ENCODE measurements around the gene CCDC86.

The CCDC86 gene

DNA sequence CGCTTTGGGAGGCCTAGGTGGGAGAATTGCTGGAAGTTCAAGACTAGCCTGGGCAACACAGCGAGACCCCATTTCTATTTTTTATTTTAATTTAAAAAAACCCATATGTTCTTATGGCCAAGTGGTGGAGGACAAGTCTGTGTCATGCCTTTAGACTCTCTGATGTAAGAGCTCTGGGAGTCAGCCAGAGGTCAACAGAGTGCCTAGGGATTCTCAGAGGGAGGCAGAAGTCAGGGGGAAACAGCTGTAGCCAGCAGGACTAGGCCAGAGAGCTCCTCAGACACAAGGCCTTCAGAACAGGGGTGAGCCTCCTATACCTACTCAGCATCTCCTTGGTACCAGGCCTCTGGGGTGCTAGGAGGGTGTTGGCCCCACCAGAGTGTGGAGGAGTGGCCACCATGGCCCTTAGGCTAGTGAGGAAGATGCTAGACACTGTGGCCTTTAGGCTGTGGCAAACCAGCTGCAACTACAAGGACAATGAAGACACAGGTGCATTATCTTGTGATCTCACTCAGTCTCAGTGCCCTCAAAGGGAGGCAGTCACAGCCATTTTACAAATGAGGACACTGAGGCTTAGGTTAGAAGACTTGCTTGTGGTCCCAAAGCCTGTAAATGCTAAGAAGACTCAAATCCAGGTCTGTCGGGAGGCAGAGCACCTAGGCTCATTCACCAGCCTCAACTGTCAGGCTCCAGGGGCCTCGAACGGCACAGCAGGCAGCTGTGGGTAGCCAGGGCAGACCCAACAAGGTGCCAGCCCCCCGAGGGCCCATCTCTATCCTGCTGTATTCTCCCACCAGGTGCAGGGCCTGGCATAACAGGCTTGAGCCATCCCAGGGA lies 30.4 kb downstream of the CCDC86 start:
- Histone ChIP-seq H3K4me3 (ENCODE audit: insufficient read depth in 1 of 2, low read depth in 1 of 2, low read length in 2 of 2) (peak overlapping the region in 1 of 2 experiments; percentile 46), H3K4me2 (ENCODE audit: low read length, poor library complexity, severe bottlenecking) (no peak overlapping the region), H2BK12ac (ENCODE audit: low read length in 2 of 2) (peak overlapping the region; percentile 19 to 97), H3K4ac (ENCODE audit: low read depth in 1 of 2, low read length in 2 of 2) (peak overlapping the region in 1 of 2 experiments; percentile 51), H3K9ac (ENCODE audit: low read length) (peak overlapping the region; percentile 34), H3K36me3 (ENCODE audit: control insufficient read depth in 1 of 2, insufficient read depth in 2 of 2, low read depth in 1 of 2, low read length in 2 of 2) (peaks cover 0 to 12% of the 10 kb centered on the region in 2 experiments), H2AK5ac (ENCODE audit: low read length, severe bottlenecking) (peak overlapping the region; percentile 65), H4K91ac (ENCODE audit: low read length) (peak overlapping the region; percentile 70), H4K8ac (ENCODE audit: low read length) (peak overlapping the region; percentile 69), H3K23ac (ENCODE audit: low read length in 2 of 2) (no peak overlapping the region), H3K4me1 (ENCODE audit: control insufficient read depth, insufficient read depth, low read depth, low read length) (peaks cover 37% of the 10 kb centered on the region), H3K27me3 (ENCODE audit: control insufficient read depth in 1 of 2, insufficient read depth in 1 of 2, low read length in 2 of 2) (no peaks in the 10 kb centered on the region), H2BK15ac (ENCODE audit: low read depth, poor library complexity, severe bottlenecking) (peak overlapping the region; percentile 74), H2BK120ac (ENCODE audit: low read depth, low read length) (peak overlapping the region; percentile 37), H3K14ac (ENCODE audit: low read length in 2 of 2) (peak overlapping the region in 1 of 2 experiments; percentile 36), H3K9me3 (ENCODE audit: control insufficient read depth, low read length) (no peaks in the 10 kb centered on the region), H3K18ac (ENCODE audit: low read depth in 1 of 2, low read length in 2 of 2) (peak overlapping the region; percentile 37 to 45), H2BK5ac (ENCODE audit: low read depth, low read length, poor library complexity, severe bottlenecking) (no peak overlapping the region), H3K27ac (ENCODE audit: low read length, poor library complexity, severe bottlenecking) (peak overlapping the region; percentile 8), H2AFZ (ENCODE audit: low read depth, low read length) (no peak overlapping the region), H3K79me1 (replicated peaks; ENCODE audit: low read length, poor library complexity, severe bottlenecking) (no peaks in the 10 kb centered on the region)
- peak; percentile 77 for DNase-seq
- 98% methylated on average over 5 of the region's 6 CpGs for WGBS

DNA sequence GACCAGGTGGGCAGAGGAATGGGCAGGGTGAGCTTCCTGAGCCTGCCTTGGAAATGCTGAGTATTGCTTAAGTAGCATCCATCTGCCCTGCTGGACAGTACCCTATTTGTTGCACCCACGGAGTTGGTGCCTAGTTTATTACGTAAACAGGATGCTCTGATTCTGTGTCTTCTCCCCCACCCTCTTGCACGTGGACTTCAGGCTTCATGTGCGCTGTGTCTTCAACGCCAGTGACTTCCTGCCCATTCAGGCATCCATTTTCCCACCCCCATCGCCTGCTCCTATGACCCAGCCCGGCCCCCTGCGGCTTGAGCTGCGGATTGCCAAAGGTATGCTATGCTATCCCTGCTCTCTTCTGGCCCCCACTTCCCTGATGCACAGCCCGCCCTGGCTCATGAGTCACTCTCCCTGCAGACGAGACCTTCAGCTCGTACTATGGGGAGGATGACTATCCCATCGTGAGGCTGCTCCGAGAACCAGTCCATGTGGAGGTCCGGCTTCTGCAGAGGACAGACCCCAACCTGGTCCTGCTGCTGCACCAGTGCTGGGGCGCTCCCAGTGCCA lies 31.1 kb downstream of the CCDC86 start:
- peak overlapping the region; percentile 72 for H2AK5ac ChIP-seq (ENCODE audit: low read length, severe bottlenecking)
- H2BK120ac ChIP-seq (ENCODE audit: low read depth, low read length): no peak overlapping the region
- H4K91ac ChIP-seq (ENCODE audit: low read length): peak overlapping the region; percentile 79
- peak overlapping the region; percentile 25 for H3K27ac ChIP-seq (ENCODE audit: low read length, poor library complexity, severe bottlenecking)
- no peak overlapping the region for H2BK5ac ChIP-seq (ENCODE audit: low read depth, low read length, poor library complexity, severe bottlenecking)
- peak overlapping the region; percentile 37 to 45 for H3K18ac ChIP-seq (ENCODE audit: low read depth in 1 of 2, low read length in 2 of 2)
- H2AFZ ChIP-seq (ENCODE audit: low read depth, low read length): no peak overlapping the region
- no peaks in the 10 kb centered on the region for H3K79me1 ChIP-seq (replicated peaks; ENCODE audit: low read length, poor library complexity, severe bottlenecking)
- no peak overlapping the region for H3K23ac ChIP-seq (ENCODE audit: low read length in 2 of 2)
- DNase-seq: peak; percentile 89
- WGBS: 28% methylated on average over 16 of the region's 16 CpGs
- peak overlapping the region; percentile 82 for H2BK15ac ChIP-seq (ENCODE audit: low read depth, poor library complexity, severe bottlenecking)
- peaks cover 0 to 12% of the 10 kb centered on the region in 2 experiments for H3K36me3 ChIP-seq (ENCODE audit: control insufficient read depth in 1 of 2, insufficient read depth in 2 of 2, low read depth in 1 of 2, low read length in 2 of 2)
- H3K9me3 ChIP-seq (ENCODE audit: control insufficient read depth, low read length): no peaks in the 10 kb centered on the region
- H3K4me3 ChIP-seq (ENCODE audit: insufficient read depth in 1 of 2, low read depth in 1 of 2, low read length in 2 of 2): peak overlapping the region in 1 of 2 experiments; percentile 1
- H2BK12ac ChIP-seq (ENCODE audit: low read length in 2 of 2): peak overlapping the region in 1 of 2 experiments; percentile 64
- H3K14ac ChIP-seq (ENCODE audit: low read length in 2 of 2): peak overlapping the region in 1 of 2 experiments; percentile 41
- H3K9ac ChIP-seq (ENCODE audit: low read length): no peak overlapping the region
- H4K8ac ChIP-seq (ENCODE audit: low read length): peak overlapping the region; percentile 72
- H3K27me3 ChIP-seq (ENCODE audit: control insufficient read depth in 1 of 2, insufficient read depth in 1 of 2, low read length in 2 of 2): no peaks in the 10 kb centered on the region
- H3K4ac ChIP-seq (ENCODE audit: low read depth in 1 of 2, low read length in 2 of 2): peak overlapping the region in 1 of 2 experiments; percentile 64
- H3K4me2 ChIP-seq (ENCODE audit: low read length, poor library complexity, severe bottlenecking): peak overlapping the region; percentile 28
- H3K4me1 ChIP-seq (ENCODE audit: control insufficient read depth, insufficient read depth, low read depth, low read length): peaks cover 32% of the 10 kb centered on the region

- Histone ChIP-seq H2AFZ (ENCODE audit: low read depth, low read length) (no peak overlapping the region), H3K23ac (ENCODE audit: low read length in 2 of 2) (no peak overlapping the region), H3K79me1 (replicated peaks; ENCODE audit: low read length, poor library complexity, severe bottlenecking) (no peaks in the 10 kb centered on the region), H2BK5ac (ENCODE audit: low read depth, low read length, poor library complexity, severe bottlenecking) (peak overlapping the region; percentile 3), H3K4me2 (ENCODE audit: low read length, poor library complexity, severe bottlenecking) (peak overlapping the region; percentile 28), H4K91ac (ENCODE audit: low read length) (peak overlapping the region; percentile 79), H2BK12ac (ENCODE audit: low read length in 2 of 2) (peak overlapping the region in 1 of 2 experiments; percentile 64), H3K9ac (ENCODE audit: low read length) (no peak overlapping the region), H3K27me3 (ENCODE audit: control insufficient read depth in 1 of 2, insufficient read depth in 1 of 2, low read length in 2 of 2) (no peaks in the 10 kb centered on the region), H2BK120ac (ENCODE audit: low read depth, low read length) (no peak overlapping the region), H4K8ac (ENCODE audit: low read length) (peak overlapping the region; percentile 72), H3K4me1 (ENCODE audit: control insufficient read depth, insufficient read depth, low read depth, low read length) (peaks cover 32% of the 10 kb centered on the region), H3K4ac (ENCODE audit: low read depth in 1 of 2, low read length in 2 of 2) (peak overlapping the region; percentile 35 to 64), H3K27ac (ENCODE audit: low read length, poor library complexity, severe bottlenecking) (peak overlapping the region; percentile 25), H3K14ac (ENCODE audit: low read length in 2 of 2) (peak overlapping the region in 1 of 2 experiments; percentile 41), H3K4me3 (ENCODE audit: insufficient read depth in 1 of 2, low read depth in 1 of 2, low read length in 2 of 2) (peak overlapping the region in 1 of 2 experiments; percentile 1), H2BK15ac (ENCODE audit: low read depth, poor library complexity, severe bottlenecking) (peak overlapping the region; percentile 82), H3K18ac (ENCODE audit: low read depth in 1 of 2, low read length in 2 of 2) (peak overlapping the region in 1 of 2 experiments; percentile 37), H2AK5ac (ENCODE audit: low read length, severe bottlenecking) (peak overlapping the region; percentile 72), H3K9me3 (ENCODE audit: control insufficient read depth, low read length) (no peaks in the 10 kb centered on the region), H3K36me3 (ENCODE audit: control insufficient read depth in 1 of 2, insufficient read depth in 2 of 2, low read depth in 1 of 2, low read length in 2 of 2) (peaks cover 0 to 12% of the 10 kb centered on the region in 2 experiments)
- DNase-seq: no peak
- 90% methylated on average over 12 of the region's 12 CpGs for WGBS
These were observed 31.6 kb downstream of the CCDC86 start for GRCh38 chr11:60873533-60873932.

Data from mesenchymal stem cell (in vitro differentiated cells and primary cell).